GM10248 (cell line): ENCODE measurements around the gene SMIM38.

Source experiments
- CTCF ChIA-PET: fragments of 300-600 bp; sonication (Branson Sonifier 250); formaldehyde crosslinking; extraction: SDS; loops from one replicate; lab custom pipeline; 2021; ENCODE audit warnings: antibody characterized with exemption; lab: Yijun Ruan, JAX
- POLR2A ChIA-PET: fragments of 350-650 bp; sonication (Branson Sonifier 250); formaldehyde crosslinking; extraction: SDS; loops from one replicate; lab custom pipeline; 2020; ENCODE audit warnings: antibody characterized with exemption; lab: Yijun Ruan, JAX
- DNase-seq: peaks from one replicate; pipeline ENCODE4 v3.0.0; 2012; ENCODE audit errors: extremely low spot score
- TF ChIP-seq, protein P1 (sequence below): IDR thresholded peaks from 2 replicates; pipeline ENCODE4 v1.5.1; 2012; ENCODE audit warnings: mild to moderate bottlenecking, low read depth; ENCODE audit errors: extremely low read depth, missing control alignments, control extremely low read depth

SMIM38 gene

DNA sequence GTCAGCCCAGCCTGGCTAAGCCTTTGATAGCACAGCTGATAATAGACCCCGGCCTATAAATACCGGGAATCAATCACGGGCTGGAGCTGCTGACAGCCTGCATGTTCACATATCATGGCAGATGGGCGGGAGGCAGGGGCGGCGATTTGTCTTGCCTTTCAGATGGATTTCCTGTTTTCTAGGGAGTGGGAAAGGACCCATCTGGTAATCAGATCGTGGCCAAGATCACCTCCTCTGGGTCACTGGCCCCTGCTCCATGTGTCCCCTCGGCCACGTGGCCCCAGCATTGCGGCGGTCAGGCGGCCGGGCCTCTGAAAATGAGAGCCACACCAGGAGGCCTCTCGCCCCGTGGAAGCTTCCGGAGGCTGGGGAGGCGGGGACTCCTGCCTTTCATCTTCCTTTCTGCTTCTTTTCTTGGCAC, 36.6 kb downstream of the SMIM38 start:
- POLR2A ChIA-PET: no interaction called here
- TF ChIP-seq, protein P1, sequence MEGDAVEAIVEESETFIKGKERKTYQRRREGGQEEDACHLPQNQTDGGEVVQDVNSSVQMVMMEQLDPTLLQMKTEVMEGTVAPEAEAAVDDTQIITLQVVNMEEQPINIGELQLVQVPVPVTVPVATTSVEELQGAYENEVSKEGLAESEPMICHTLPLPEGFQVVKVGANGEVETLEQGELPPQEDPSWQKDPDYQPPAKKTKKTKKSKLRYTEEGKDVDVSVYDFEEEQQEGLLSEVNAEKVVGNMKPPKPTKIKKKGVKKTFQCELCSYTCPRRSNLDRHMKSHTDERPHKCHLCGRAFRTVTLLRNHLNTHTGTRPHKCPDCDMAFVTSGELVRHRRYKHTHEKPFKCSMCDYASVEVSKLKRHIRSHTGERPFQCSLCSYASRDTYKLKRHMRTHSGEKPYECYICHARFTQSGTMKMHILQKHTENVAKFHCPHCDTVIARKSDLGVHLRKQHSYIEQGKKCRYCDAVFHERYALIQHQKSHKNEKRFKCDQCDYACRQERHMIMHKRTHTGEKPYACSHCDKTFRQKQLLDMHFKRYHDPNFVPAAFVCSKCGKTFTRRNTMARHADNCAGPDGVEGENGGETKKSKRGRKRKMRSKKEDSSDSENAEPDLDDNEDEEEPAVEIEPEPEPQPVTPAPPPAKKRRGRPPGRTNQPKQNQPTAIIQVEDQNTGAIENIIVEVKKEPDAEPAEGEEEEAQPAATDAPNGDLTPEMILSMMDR: no peak
- no peak for DNase-seq
- CTCF ChIA-PET: no interaction called here

GRCh38 chr11:69193151-69193550, 37.4 kb downstream of the SMIM38 start:
- CTCF ChIA-PET: no interaction called here
- no peak for DNase-seq
- TF ChIP-seq, protein P1: no peak
- POLR2A ChIA-PET: no interaction called here

GRCh38 chr11:69193629-69194028, 37.9 kb downstream of the SMIM38 start:
- TF ChIP-seq, protein P1: no peak
- ChIA-PET POLR2A (interaction anchor here (0.6 kb wide), 1 partner anchor 17 kb away, joined by 12 read pairs; no protein-coding TSS in a partner anchor), CTCF (no interaction called here)
- DNase-seq: no peak

GRCh38 chr11:69194396-69194795, 38.7 kb downstream of the SMIM38 start:
- POLR2A ChIA-PET: no interaction called here
- CTCF ChIA-PET: no interaction called here
- TF ChIP-seq, protein P1: no peak
- DNase-seq: no peak

DNA sequence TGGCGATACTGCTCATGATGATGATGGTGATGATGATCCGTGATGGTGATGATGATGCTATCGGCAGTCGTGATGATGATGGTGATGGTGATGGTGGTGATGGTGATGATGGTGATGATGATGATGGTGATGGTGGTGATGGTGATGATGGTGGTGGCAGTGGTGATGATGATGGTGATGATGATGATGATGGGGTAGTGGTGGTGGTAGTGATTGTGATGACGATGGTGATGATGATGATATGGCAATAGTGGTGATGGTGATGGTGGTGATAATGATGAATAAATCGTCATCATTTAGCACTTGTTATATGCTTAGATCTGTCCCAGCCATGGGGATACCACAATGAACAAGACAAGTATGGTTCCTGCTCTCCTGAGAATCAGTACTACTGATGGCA, 39.2 kb downstream of the SMIM38 start:
- CTCF ChIA-PET: no interaction called here
- TF ChIP-seq, protein P1: no peak
- no peak for DNase-seq
- POLR2A ChIA-PET: no interaction called here

- no peak for DNase-seq
- POLR2A ChIA-PET: no interaction called here
- CTCF ChIA-PET: no interaction called here
- TF ChIP-seq, protein P1: no peak
Measured at GRCh38 chr11:69195824-69196782, 40.4 kb downstream of the SMIM38 start.
